KMS-11 (cell line): ENCODE measurements around the gene VCL.

ENCODE experiments used
- H2AFZ ChIP-seq: fragments of 200-600 bp; sonication (generic); 2 replicates; pipeline ENCODE4 v1.6.1; 2016; ENCODE audit warnings: antibody characterized with exemption, mixed run types, low read depth
- H3K27ac ChIP-seq: fragments of 200-600 bp; sonication (generic); 2 replicates; pipeline ENCODE4 v1.6.1; 2016; ENCODE audit warnings: mild to moderate bottlenecking, mixed run types
- H3K27me3 ChIP-seq: fragments of 200-600 bp; sonication (generic); 2 replicates; pipeline ENCODE4 v1.6.1; 2017; ENCODE audit warnings: mild to moderate bottlenecking, low read depth, mixed run types, moderate library complexity; ENCODE audit not compliant: insufficient read depth
- H3K36me3 ChIP-seq: fragments of 200-600 bp; sonication (generic); 2 replicates; pipeline ENCODE4 v1.6.1; 2017; ENCODE audit warnings: mild to moderate bottlenecking, mixed run types; ENCODE audit not compliant: insufficient read depth
- H3K4me1 ChIP-seq: fragments of 200-600 bp; sonication (generic); 2 replicates; pipeline ENCODE4 v1.6.1; 2016; ENCODE audit warnings: mild to moderate bottlenecking, low read depth, mixed run types; ENCODE audit not compliant: poor library complexity, severe bottlenecking
- H3K4me2 ChIP-seq: fragments of 200-600 bp; sonication (generic); 2 replicates; pipeline ENCODE4 v1.7.0; 2016; ENCODE audit warnings: mild to moderate bottlenecking, mixed run types
- H3K4me3 ChIP-seq: fragments of 200-600 bp; sonication (generic); IDR thresholded peaks from 2 replicates; pipeline ENCODE4 v1.6.1; 2017; ENCODE audit warnings: low read depth, low read length, mixed read lengths; ENCODE audit not compliant: insufficient read depth
- H3K79me2 ChIP-seq: fragments of 200-600 bp; sonication (generic); 2 replicates; pipeline ENCODE4 v1.6.1; 2016; ENCODE audit warnings: low read depth, mixed run types; ENCODE audit not compliant: insufficient read depth
- H3K9ac ChIP-seq: fragments of 200-600 bp; sonication (generic); 2 replicates; pipeline ENCODE4 v1.6.1; 2016; ENCODE audit warnings: mild to moderate bottlenecking, mixed run types
- H4K20me1 ChIP-seq: fragments of 200-600 bp; sonication (generic); 2 replicates; pipeline ENCODE4 v1.6.1; 2016; ENCODE audit warnings: mild to moderate bottlenecking, mixed run types; ENCODE audit not compliant: insufficient read depth
- CTCF ChIP-seq: fragments of 200-600 bp; sonication (generic); conservative IDR thresholded peaks from 2 replicates; pipeline ENCODE4 v1.6.1; 2017; ENCODE audit warnings: low read depth, mild to moderate bottlenecking, antibody characterized with exemption, low read length, moderate library complexity, mixed read lengths

Gene VCL

GRCh38 chr10:74104480-74104879 is 106.6 kb downstream of the VCL start:
- Histone ChIP-seq H2AFZ (no peak overlapping the region), H3K4me3 (no peak overlapping the region), H3K9ac (no peak overlapping the region), H3K79me2 (no peaks in the 10 kb centered on the region), H3K36me3 (no peaks in the 10 kb centered on the region), H4K20me1 (no peaks in the 10 kb centered on the region), H3K4me2 (no peak overlapping the region), H3K27ac (no peak overlapping the region), H3K4me1 (no peaks in the 10 kb centered on the region), H3K27me3 (no peaks in the 10 kb centered on the region)
- no peak for TF ChIP-seq CTCF

- Histone ChIP-seq H3K4me2 (no peak overlapping the region), H3K9ac (no peak overlapping the region), H2AFZ (no peak overlapping the region), H3K4me3 (no peak overlapping the region), H3K27me3 (no peaks in the 10 kb centered on the region), H3K4me1 (peaks cover 2% of the 10 kb centered on the region), H3K79me2 (no peaks in the 10 kb centered on the region), H3K36me3 (no peaks in the 10 kb centered on the region), H4K20me1 (no peaks in the 10 kb centered on the region), H3K27ac (no peak overlapping the region)
- no peak for TF ChIP-seq CTCF
Observed at GRCh38 chr10:74104996-74105395, 107.1 kb downstream of the VCL start.

GRCh38 chr10:74107391-74107790 is 109.5 kb downstream of the VCL start:
- H3K4me2 ChIP-seq = no peak overlapping the region
- peaks cover 3% of the 10 kb centered on the region for H3K4me1 ChIP-seq
- no peak overlapping the region for H3K4me3 ChIP-seq
- H3K27me3 ChIP-seq = no peaks in the 10 kb centered on the region
- no peak overlapping the region for H2AFZ ChIP-seq
- H3K36me3 ChIP-seq = no peaks in the 10 kb centered on the region
- no peak overlapping the region for H3K9ac ChIP-seq
- H4K20me1 ChIP-seq = no peaks in the 10 kb centered on the region
- no peak overlapping the region for H3K27ac ChIP-seq
- no peaks in the 10 kb centered on the region for H3K79me2 ChIP-seq
- TF ChIP-seq CTCF = no peak

GRCh38 chr10:74109452-74109851 is 111.5 kb downstream of the VCL start:
- Histone ChIP-seq H3K27me3 (no peaks in the 10 kb centered on the region), H3K36me3 (no peaks in the 10 kb centered on the region), H4K20me1 (no peaks in the 10 kb centered on the region), H3K9ac (no peak overlapping the region), H3K79me2 (no peaks in the 10 kb centered on the region), H3K4me2 (no peak overlapping the region), H3K27ac (no peak overlapping the region), H2AFZ (no peak overlapping the region), H3K4me1 (peaks cover 3% of the 10 kb centered on the region), H3K4me3 (no peak overlapping the region)
- TF ChIP-seq CTCF = no peak
